Naive B cell (primary cell): Measurements from ENCODE around the gene ELAVL1. TPM values are rescaled to one million over a fixed set of nuclear protein-coding genes. Genes with fewer than 3 reads are reported as not detected.

Experiments
- ATAC-seq, 2 donors: fragments of 150-1000 bp; cut with Tn5 transposase; 2 replicates each; pipeline ENCODE4 v1.10.0; 2021; ENCODE audit warnings: low read depth in 2 of 2, mild to moderate bottlenecking in 2 of 2, moderate library complexity in 2 of 2
- DNase-seq: peaks from one replicate; pipeline ENCODE4 v3.0.0; 2022
- H3K27ac Mint-ChIP-seq, 6 donors: one replicate each; pipeline ENCODE4 v1.8.0; 2020 to 2022; ENCODE audit warnings: mild to moderate bottlenecking in 6 of 6, mixed read lengths in 6 of 6, moderate library complexity in 5 of 6, inconsistent platforms in 2 of 6
- H3K27me3 Mint-ChIP-seq, 3 donors: one replicate each; pipeline ENCODE4 v1.8.0; 2021 to 2022; ENCODE audit warnings: mixed read lengths in 3 of 3, mild to moderate bottlenecking in 1 of 3
- H3K36me3 Mint-ChIP-seq, 2 donors: one replicate each; pipeline ENCODE4 v1.8.0; 2020 to 2022; ENCODE audit warnings: mixed read lengths in 2 of 2, inconsistent platforms in 1 of 2, mild to moderate bottlenecking in 1 of 2
- H3K4me1 Mint-ChIP-seq, 3 donors: one replicate each; pipeline ENCODE4 v1.8.0; 2020 to 2022; ENCODE audit warnings: mixed read lengths in 3 of 3, inconsistent platforms in 1 of 3, mild to moderate bottlenecking in 1 of 3, moderate library complexity in 1 of 3
- H3K4me3 Mint-ChIP-seq, 8 donors: one replicate each; pipeline ENCODE4 v1.8.0; 2020 to 2022; ENCODE audit warnings: mild to moderate bottlenecking in 8 of 8, mixed read lengths in 8 of 8, moderate library complexity in 8 of 8, inconsistent platforms in 2 of 8
- H3K9me3 Mint-ChIP-seq, 7 donors: one replicate each; pipeline ENCODE4 v1.8.0; 2020 to 2022; ENCODE audit warnings: mixed read lengths in 7 of 7, mild to moderate bottlenecking in 5 of 7, inconsistent platforms in 2 of 7, moderate library complexity in 1 of 7
- polyA plus RNA-seq, 6 donors: library from polyadenylated mRNA; unstranded; fragments of 300-500 nt; fragmentation: Illumina TruSeq; gene quantifications; one replicate each; pipeline ENCODE4 v1.2.3, GENCODE V29; 2021; ENCODE audit warnings: low read depth in 6 of 6

Gene ELAVL1
- polyA plus RNA-seq, 6 donors from 2014 or later = 49.9 to 74.3 (median 59.4) TPM

GRCh38 chr19:7988307-7988706 is 17.1 kb downstream of the ELAVL1 start:
- H3K4me1 Mint-ChIP-seq = peaks cover 21 to 30% (median 22%) of the 10 kb centered on the region in 3 donors
- peaks cover 9 to 25% of the 10 kb centered on the region in 2 donors for H3K36me3 Mint-ChIP-seq
- no peaks in the 10 kb centered on the region for H3K27me3 Mint-ChIP-seq
- no peak overlapping the region for H3K4me3 Mint-ChIP-seq
- no peaks in the 10 kb centered on the region for H3K9me3 Mint-ChIP-seq
- DNase-seq = no peak
- H3K27ac Mint-ChIP-seq = no peak overlapping the region
- no peak for ATAC-seq

DNA sequence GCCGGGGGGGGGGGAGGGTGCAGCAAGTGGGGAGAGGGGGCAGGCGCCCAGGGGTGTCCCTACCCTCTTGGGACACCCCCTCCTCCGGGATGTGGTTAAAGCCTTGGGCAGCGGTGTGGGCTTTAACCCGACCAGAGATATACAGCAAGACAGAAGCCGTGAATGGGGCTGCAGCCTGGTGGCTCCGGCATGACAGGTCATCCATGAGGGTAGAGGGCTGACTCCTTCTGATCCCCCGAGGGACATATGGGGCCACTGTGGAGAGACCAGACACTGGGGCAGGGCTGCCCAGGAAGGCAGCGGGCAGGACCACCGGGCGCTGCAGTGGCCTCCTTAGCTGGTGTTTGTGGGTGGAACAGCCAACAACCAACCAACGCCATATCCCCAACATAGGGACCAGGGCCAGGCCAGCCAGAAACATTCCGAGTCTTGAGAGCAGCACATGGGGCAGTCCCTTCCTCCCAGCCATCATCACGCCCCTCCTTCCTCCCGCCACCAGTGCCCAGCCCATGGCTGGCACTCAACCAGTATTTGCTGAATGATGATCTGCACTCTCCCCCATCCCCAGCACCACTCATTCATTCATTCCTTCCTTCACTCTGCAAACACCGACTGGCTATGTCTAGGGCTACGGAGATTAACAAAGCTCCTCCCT is 18.2 kb downstream of the ELAVL1 start:
- ATAC-seq (no peak), DNase-seq (no peak)
- H3K4me3 Mint-ChIP-seq = no peak overlapping the region
- no peaks in the 10 kb centered on the region for H3K27me3 Mint-ChIP-seq
- H3K4me1 Mint-ChIP-seq = peaks cover 21 to 26% (median 22%) of the 10 kb centered on the region in 3 donors
- no peaks in the 10 kb centered on the region for H3K9me3 Mint-ChIP-seq
- H3K36me3 Mint-ChIP-seq = peaks cover 6 to 25% of the 10 kb centered on the region in 2 donors
- peak overlapping the region in 1 of 6 donors; percentile 77 for H3K27ac Mint-ChIP-seq

GRCh38 chr19:7986321-7987113 is 18.9 kb downstream of the ELAVL1 start:
- Mint-ChIP-seq H3K27ac (peak overlapping the region in 1 of 6 donors; percentile 8), H3K4me3 (no peak overlapping the region), H3K36me3 (peaks cover 3 to 24% of the 10 kb centered on the region in 2 donors), H3K9me3 (no peaks in the 10 kb centered on the region), H3K4me1 (peaks cover 21 to 24% (median 22%) of the 10 kb centered on the region in 3 donors), H3K27me3 (no peaks in the 10 kb centered on the region)
- no peak for ATAC-seq
- no peak for DNase-seq

GRCh38 chr19:7985481-7985911 is 19.9 kb downstream of the ELAVL1 start:
- Mint-ChIP-seq H3K27me3 (no peaks in the 10 kb centered on the region), H3K4me3 (no peak overlapping the region), H3K27ac (no peak overlapping the region), H3K36me3 (peaks cover 0 to 19% of the 10 kb centered on the region in 2 donors), H3K9me3 (no peaks in the 10 kb centered on the region), H3K4me1 (peaks cover 21 to 24% (median 22%) of the 10 kb centered on the region in 3 donors)
- ATAC-seq (no peak), DNase-seq (no peak)

- H3K4me3 Mint-ChIP-seq = no peak overlapping the region
- H3K27me3 Mint-ChIP-seq = no peaks in the 10 kb centered on the region
- ATAC-seq = no peak
- H3K4me1 Mint-ChIP-seq = peaks cover 21 to 24% (median 22%) of the 10 kb centered on the region in 3 donors
- DNase-seq = no peak
- H3K36me3 Mint-ChIP-seq = peaks cover 0 to 19% of the 10 kb centered on the region in 2 donors
- no peaks in the 10 kb centered on the region for H3K9me3 Mint-ChIP-seq
- H3K27ac Mint-ChIP-seq = peak overlapping the region in 3 of 6 donors; percentile 41 to 84 (median 70)
Measured at GRCh38 chr19:7983995-7984837, 21.2 kb downstream of the ELAVL1 start.

DNA sequence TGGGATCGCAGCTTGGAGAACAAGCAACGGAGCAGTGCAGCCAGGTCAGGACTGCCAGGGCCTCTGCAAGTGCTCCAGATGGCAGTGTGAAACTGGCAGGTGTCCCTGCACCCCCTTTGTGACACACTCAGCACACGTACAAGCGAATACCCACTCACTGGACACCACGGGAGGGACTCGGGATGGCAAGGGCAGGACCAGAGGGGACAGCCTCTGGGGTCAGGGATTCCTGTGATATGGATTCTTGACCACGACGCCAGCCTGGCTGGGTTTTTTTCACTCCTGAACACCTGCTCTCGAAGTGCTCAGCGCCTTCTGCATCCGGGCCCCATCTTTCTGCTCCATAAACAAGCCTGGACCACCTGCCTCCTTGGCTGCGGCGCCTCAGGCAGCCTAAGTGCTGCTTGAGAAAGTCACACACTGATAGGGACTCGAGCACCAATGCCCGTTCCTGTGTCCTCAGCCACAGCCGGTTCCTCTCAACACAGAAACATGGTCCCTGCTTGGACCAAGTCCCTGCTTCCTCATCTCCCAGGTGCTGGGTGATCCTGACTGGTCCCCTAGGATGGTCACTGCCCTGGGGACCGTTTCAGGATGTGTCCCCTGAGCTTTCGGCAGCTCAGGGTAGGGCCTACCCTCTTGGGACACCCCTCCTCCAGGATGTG is 22.0 kb downstream of the ELAVL1 start:
- no peak for DNase-seq
- Mint-ChIP-seq H3K27ac (peak overlapping the region in 1 of 6 donors; percentile 41), H3K4me3 (no peak overlapping the region), H3K4me1 (peaks cover 17 to 20% (median 20%) of the 10 kb centered on the region in 3 donors), H3K27me3 (no peaks in the 10 kb centered on the region), H3K9me3 (no peaks in the 10 kb centered on the region), H3K36me3 (peaks cover 0 to 13% of the 10 kb centered on the region in 2 donors)
- ATAC-seq = no peak

DNA sequence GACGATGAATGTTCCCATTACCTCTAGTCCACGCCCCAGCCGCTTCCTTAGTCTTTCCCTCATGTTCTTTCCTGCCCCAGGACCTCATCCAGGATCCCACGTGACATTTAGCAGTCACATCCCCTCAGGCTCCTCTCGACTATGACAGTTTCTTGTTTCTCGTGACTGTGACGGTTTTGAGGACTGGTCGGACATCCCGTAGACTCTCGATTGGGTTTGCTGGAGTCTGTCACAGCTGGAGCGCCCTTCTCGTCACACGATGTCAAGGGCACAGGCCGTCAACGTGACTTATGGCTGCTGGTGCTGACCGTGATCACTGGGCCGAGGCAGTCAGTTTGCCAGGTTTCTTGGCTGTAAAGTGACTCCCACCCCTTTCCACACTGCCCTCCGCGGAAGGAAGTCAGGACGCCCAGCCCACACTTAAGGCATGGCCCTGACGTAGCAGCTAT is 22.8 kb downstream of the ELAVL1 start:
- Mint-ChIP-seq H3K4me1 (peaks cover 12 to 13% (median 13%) of the 10 kb centered on the region in 3 donors), H3K27ac (peak overlapping the region in 1 of 6 donors; percentile 30), H3K9me3 (no peaks in the 10 kb centered on the region), H3K4me3 (no peak overlapping the region), H3K36me3 (peaks cover 0 to 5% of the 10 kb centered on the region in 2 donors), H3K27me3 (no peaks in the 10 kb centered on the region)
- no peak for DNase-seq
- ATAC-seq = no peak

DNA sequence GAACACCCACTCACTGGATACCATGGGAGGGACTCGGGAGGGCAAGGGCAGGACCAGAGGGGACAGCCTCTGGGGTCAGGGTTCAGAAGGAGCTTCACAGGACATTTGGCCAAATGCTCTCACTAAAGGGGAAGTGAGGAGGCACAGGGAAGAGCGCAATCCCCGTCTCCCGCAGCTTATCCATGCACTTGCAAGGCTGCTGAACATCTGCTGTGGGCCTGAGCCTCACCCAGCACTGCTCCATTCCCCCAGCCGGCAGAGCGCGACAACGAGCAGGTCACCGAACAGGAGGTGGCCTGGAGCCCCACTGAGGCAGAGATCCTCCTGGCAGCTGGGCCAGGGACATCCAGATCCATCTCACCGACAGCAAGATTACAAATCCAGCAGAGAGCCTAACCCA is 23.3 kb downstream of the ELAVL1 start:
- Mint-ChIP-seq H3K4me1 (peaks cover 9 to 10% (median 9%) of the 10 kb centered on the region in 3 donors), H3K27me3 (no peaks in the 10 kb centered on the region), H3K27ac (peak overlapping the region in 1 of 6 donors; percentile 60), H3K36me3 (no peaks in the 10 kb centered on the region), H3K9me3 (no peaks in the 10 kb centered on the region), H3K4me3 (peak overlapping the region in 1 of 8 donors; percentile 42)
- DNase-seq (no peak), ATAC-seq (no peak)

- no peaks in the 10 kb centered on the region for H3K27me3 Mint-ChIP-seq
- no peak overlapping the region for H3K27ac Mint-ChIP-seq
- H3K9me3 Mint-ChIP-seq = no peaks in the 10 kb centered on the region
- no peaks in the 10 kb centered on the region for H3K36me3 Mint-ChIP-seq
- DNase-seq (no peak), ATAC-seq (no peak)
- peaks cover 9 to 10% (median 9%) of the 10 kb centered on the region in 3 donors for H3K4me1 Mint-ChIP-seq
- no peak overlapping the region for H3K4me3 Mint-ChIP-seq
Measured at GRCh38 chr19:7981661-7982060, 23.8 kb downstream of the ELAVL1 start.

- no peak overlapping the region for H3K27ac Mint-ChIP-seq
- H3K4me1 Mint-ChIP-seq = peaks cover 9% of the 10 kb centered on the region in 3 donors
- no peak for ATAC-seq
- no peaks in the 10 kb centered on the region for H3K27me3 Mint-ChIP-seq
- no peaks in the 10 kb centered on the region for H3K36me3 Mint-ChIP-seq
- no peak for DNase-seq
- no peaks in the 10 kb centered on the region for H3K9me3 Mint-ChIP-seq
- H3K4me3 Mint-ChIP-seq = no peak overlapping the region
Measured at GRCh38 chr19:7981199-7981598, 24.2 kb downstream of the ELAVL1 start.

DNA sequence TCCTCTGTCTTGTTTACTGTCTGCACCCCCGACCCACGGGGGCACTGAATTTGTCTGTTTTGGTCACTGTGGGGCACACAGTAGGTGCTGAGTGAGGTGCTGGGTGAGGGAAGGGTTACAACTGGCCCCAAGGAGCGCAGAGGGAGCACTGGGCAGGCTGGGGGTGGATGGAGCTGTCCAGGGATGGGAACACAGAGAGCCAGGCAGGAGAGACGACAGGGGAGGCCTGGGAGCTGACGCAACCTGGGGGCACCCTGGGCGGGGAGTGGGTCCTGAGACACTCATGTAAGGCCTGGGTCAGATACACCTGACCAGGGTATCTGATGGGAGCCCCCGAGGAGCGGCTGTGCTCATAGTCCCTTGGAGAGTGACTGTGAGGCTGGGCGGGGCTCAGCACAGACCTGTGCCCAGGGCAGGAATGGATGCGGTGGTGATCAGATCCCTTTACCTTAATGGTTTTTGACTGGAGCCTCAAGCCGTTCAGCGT is 24.8 kb downstream of the ELAVL1 start:
- H3K27ac Mint-ChIP-seq = no peak overlapping the region
- H3K4me1 Mint-ChIP-seq = peaks cover 6 to 9% (median 9%) of the 10 kb centered on the region in 3 donors
- no peaks in the 10 kb centered on the region for H3K9me3 Mint-ChIP-seq
- H3K36me3 Mint-ChIP-seq = no peaks in the 10 kb centered on the region
- no peak for ATAC-seq
- DNase-seq = no peak
- H3K27me3 Mint-ChIP-seq = no peaks in the 10 kb centered on the region
- H3K4me3 Mint-ChIP-seq = no peak overlapping the region

GRCh38 chr19:7980168-7980567 is 25.3 kb downstream of the ELAVL1 start:
- ATAC-seq (no peak), DNase-seq (no peak)
- H3K9me3 Mint-ChIP-seq = no peaks in the 10 kb centered on the region
- H3K4me3 Mint-ChIP-seq = no peak overlapping the region
- H3K27ac Mint-ChIP-seq = no peak overlapping the region
- H3K4me1 Mint-ChIP-seq = peaks cover 6 to 9% (median 9%) of the 10 kb centered on the region in 3 donors
- H3K36me3 Mint-ChIP-seq = no peaks in the 10 kb centered on the region
- H3K27me3 Mint-ChIP-seq = no peaks in the 10 kb centered on the region
